ENCODE results near the gene UBE2G1. TPM values are rescaled to one million over a fixed set of nuclear protein-coding genes. Genes with fewer than 3 reads are reported as not detected.

The UBE2G1 gene
- total and polyA plus RNA-seq, 4 donors = 19.9 to 25.3 (median 21.3) TPM

DNA sequence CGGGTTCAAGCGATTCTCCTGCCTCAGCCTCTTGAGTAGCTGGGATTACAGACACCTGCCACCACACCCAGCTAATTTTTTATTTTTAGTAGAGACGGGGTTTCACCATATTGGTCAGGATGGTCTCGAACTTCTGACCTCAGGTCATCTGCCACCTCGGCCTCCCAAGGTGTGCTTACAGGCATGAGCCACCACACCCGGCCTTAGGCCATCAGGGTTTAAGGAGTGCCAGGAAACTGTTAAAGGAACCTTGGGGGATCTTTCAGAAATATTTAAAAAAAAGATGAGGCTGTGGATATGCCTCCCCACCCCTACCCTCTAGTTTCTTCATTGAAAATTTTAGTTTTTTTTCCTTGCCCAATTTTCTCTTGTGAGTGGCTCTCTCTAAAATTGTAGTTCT lies 31.4 kb upstream of the UBE2G1 start (continued):
- TF ChIP-seq, protein P1, sequence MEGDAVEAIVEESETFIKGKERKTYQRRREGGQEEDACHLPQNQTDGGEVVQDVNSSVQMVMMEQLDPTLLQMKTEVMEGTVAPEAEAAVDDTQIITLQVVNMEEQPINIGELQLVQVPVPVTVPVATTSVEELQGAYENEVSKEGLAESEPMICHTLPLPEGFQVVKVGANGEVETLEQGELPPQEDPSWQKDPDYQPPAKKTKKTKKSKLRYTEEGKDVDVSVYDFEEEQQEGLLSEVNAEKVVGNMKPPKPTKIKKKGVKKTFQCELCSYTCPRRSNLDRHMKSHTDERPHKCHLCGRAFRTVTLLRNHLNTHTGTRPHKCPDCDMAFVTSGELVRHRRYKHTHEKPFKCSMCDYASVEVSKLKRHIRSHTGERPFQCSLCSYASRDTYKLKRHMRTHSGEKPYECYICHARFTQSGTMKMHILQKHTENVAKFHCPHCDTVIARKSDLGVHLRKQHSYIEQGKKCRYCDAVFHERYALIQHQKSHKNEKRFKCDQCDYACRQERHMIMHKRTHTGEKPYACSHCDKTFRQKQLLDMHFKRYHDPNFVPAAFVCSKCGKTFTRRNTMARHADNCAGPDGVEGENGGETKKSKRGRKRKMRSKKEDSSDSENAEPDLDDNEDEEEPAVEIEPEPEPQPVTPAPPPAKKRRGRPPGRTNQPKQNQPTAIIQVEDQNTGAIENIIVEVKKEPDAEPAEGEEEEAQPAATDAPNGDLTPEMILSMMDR (IDR thresholded peaks at IDR 0.05; ENCODE audit: low read depth, low read length, missing input control) = no peak
- TF ChIP-seq HNF4A (conservative IDR thresholded peaks at IDR 0.05) (no peak), MAX (IDR thresholded peaks at IDR 0.05) (no peak)

GRCh38 chr17:4395111-4395478 lies 28.6 kb upstream of the UBE2G1 start:
- Histone ChIP-seq H3K27me3 (ENCODE audit: control insufficient read depth in 4 of 4, insufficient read depth in 4 of 4, low read length in 3 of 4) (no peaks in the 10 kb centered on the region), H3K36me3 (ENCODE audit: control insufficient read depth in 4 of 4, insufficient read depth in 3 of 4, low read depth in 1 of 4, low read length in 3 of 4) (no peaks in the 10 kb centered on the region), H3K9me3 (ENCODE audit: control insufficient read depth in 4 of 4, low read length in 3 of 4) (no peaks in the 10 kb centered on the region), H3K4me3 (ENCODE audit: low read depth in 1 of 3, low read length in 3 of 3) (no peak overlapping the region), H3K9ac (ENCODE audit: low read depth in 1 of 2, low read length in 2 of 2) (no peak overlapping the region), H3K27ac (ENCODE audit: low read depth in 1 of 2, low read length in 2 of 2) (no peak overlapping the region), H3K4me1 (ENCODE audit: control insufficient read depth in 4 of 4, insufficient read depth in 4 of 4, low read length in 3 of 4) (peaks cover 0 to 4% (median 2%) of the 10 kb centered on the region in 4 donors)
- 93% methylated on average over 3 of the region's 3 CpGs for WGBS
- no peak for DNase-seq (ENCODE audit: low spot score)
- TF ChIP-seq SP1 (IDR thresholded peaks at IDR 0.05) (no peak), ZBTB33 (IDR thresholded peaks at IDR 0.05) (no peak), RXRA (IDR thresholded peaks at IDR 0.05) (no peak), FOXA1 (IDR thresholded peaks at IDR 0.05) (no peak), NR2F2 (IDR thresholded peaks at IDR 0.05) (no peak), JUND (IDR thresholded peaks at IDR 0.05) (no peak), MAX (IDR thresholded peaks at IDR 0.05) (no peak), GABPA (IDR thresholded peaks at IDR 0.05 in 1 of 2, conservative IDR thresholded peaks at IDR 0.05 in 1 of 2) (no peak), YY1 (IDR thresholded peaks at IDR 0.05) (no peak), EGR1 (IDR thresholded peaks at IDR 0.05; ENCODE audit: low read depth in 2 of 2) (no peak), RAD21 (IDR thresholded peaks at IDR 0.05) (no peak), HNF4A (conservative IDR thresholded peaks at IDR 0.05) (no peak), TAF1 (conservative IDR thresholded peaks at IDR 0.05) (no peak)
- TF ChIP-seq, protein P2, sequence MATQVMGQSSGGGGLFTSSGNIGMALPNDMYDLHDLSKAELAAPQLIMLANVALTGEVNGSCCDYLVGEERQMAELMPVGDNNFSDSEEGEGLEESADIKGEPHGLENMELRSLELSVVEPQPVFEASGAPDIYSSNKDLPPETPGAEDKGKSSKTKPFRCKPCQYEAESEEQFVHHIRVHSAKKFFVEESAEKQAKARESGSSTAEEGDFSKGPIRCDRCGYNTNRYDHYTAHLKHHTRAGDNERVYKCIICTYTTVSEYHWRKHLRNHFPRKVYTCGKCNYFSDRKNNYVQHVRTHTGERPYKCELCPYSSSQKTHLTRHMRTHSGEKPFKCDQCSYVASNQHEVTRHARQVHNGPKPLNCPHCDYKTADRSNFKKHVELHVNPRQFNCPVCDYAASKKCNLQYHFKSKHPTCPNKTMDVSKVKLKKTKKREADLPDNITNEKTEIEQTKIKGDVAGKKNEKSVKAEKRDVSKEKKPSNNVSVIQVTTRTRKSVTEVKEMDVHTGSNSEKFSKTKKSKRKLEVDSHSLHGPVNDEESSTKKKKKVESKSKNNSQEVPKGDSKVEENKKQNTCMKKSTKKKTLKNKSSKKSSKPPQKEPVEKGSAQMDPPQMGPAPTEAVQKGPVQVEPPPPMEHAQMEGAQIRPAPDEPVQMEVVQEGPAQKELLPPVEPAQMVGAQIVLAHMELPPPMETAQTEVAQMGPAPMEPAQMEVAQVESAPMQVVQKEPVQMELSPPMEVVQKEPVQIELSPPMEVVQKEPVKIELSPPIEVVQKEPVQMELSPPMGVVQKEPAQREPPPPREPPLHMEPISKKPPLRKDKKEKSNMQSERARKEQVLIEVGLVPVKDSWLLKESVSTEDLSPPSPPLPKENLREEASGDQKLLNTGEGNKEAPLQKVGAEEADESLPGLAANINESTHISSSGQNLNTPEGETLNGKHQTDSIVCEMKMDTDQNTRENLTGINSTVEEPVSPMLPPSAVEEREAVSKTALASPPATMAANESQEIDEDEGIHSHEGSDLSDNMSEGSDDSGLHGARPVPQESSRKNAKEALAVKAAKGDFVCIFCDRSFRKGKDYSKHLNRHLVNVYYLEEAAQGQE (IDR thresholded peaks at IDR 0.05) = no peak
- TF ChIP-seq, protein P3, sequence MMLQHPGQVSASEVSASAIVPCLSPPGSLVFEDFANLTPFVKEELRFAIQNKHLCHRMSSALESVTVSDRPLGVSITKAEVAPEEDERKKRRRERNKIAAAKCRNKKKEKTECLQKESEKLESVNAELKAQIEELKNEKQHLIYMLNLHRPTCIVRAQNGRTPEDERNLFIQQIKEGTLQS (IDR thresholded peaks at IDR 0.05) = no peak

Data from liver (tissue), 9 donors.